IgD-negative memory B cell (primary cell): ENCODE measurements around the gene ZNF791. TPM values are rescaled to one million over a fixed set of nuclear protein-coding genes. Genes with fewer than 3 reads are reported as not detected.

ENCODE experiments used
- H3K27ac Mint-ChIP-seq, 3 donors: one replicate each; pipeline ENCODE4 v1.8.0; 2020 to 2022; ENCODE audit warnings: mild to moderate bottlenecking in 3 of 3, mixed read lengths in 3 of 3, moderate library complexity in 1 of 3
- H3K27me3 Mint-ChIP-seq: one replicate; pipeline ENCODE4 v1.8.0; 2021; ENCODE audit warnings: mixed read lengths
- H3K36me3 Mint-ChIP-seq: one replicate; pipeline ENCODE4 v1.8.0; 2020; ENCODE audit warnings: mild to moderate bottlenecking, mixed read lengths
- H3K4me1 Mint-ChIP-seq, 3 donors: one replicate each; pipeline ENCODE4 v1.8.0; 2020 to 2022; ENCODE audit warnings: mixed read lengths in 3 of 3, mild to moderate bottlenecking in 1 of 3
- H3K4me3 Mint-ChIP-seq, 4 donors: one replicate each; pipeline ENCODE4 v1.8.0; 2020 to 2022; ENCODE audit warnings: mild to moderate bottlenecking in 4 of 4, mixed read lengths in 4 of 4, moderate library complexity in 3 of 4
- H3K9me3 Mint-ChIP-seq, 3 donors: one replicate each; pipeline ENCODE4 v1.8.0; 2020 to 2021; ENCODE audit warnings: mixed read lengths in 3 of 3, mild to moderate bottlenecking in 1 of 3
- polyA plus RNA-seq: library from polyadenylated mRNA; unstranded; fragments of 300-500 nt; fragmentation: Illumina TruSeq; gene quantifications from one replicate; pipeline ENCODE4 v1.2.3, GENCODE V29; 2021

Gene ZNF791
- polyA plus RNA-seq, 1 donor from 2014 or later: 13.3 TPM

DNA sequence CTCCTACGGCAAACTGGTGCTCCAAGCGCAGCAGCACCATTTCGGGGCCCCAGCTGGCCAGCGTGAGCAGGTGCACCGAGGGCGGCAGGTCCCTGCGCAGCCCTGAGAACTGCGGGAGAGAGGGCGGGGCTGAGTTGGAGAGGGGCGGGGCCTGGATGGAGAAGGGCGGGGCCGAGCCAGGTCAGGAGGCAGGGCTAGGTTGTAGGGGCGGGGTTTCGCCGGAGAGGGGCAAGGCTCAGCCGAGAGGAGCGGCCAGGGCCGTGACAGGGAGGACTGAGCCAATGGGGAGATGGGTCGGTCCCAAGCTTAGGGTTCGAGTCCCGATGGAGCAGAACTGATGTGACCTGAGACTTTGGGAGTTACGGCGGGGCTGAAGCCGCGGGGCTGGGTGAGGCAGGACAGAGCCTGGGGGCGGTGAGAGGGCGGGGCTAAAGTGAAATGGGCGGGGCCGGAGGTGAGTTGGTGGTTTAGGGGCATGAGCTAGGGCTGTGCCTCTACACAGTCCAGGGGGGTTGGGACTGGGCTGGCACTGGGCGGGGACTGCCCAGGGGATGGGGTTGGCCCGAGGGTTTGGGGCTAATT, 36.9 kb downstream of the ZNF791 start:
- Mint-ChIP-seq H3K36me3 (no peaks in the 10 kb centered on the region), H3K27ac (no peak overlapping the region), H3K4me1 (peaks cover 0 to 2% (median 0%) of the 10 kb centered on the region in 3 donors), H3K9me3 (no peaks in the 10 kb centered on the region), H3K27me3 (no peaks in the 10 kb centered on the region), H3K4me3 (no peak overlapping the region)

DNA sequence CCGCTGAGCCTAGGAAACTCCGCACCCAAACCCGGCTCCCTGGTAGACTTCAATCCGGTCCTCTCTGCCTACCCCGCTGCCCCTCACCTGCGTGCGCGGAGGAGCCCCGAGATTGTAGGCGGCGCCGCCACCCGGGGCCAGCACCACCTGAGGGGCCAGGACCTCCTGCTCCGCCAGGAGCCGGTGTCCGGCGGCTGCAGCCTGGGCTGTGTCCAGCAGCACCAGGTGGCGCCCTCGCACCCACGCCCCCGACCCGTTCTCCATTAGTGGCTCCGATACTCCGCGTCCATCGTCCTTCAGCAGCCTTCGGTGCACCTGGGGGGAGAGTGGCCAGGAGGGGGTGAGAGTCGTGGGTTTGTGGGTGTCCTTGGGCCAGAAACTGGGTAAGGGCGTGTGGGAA, 37.4 kb downstream of the ZNF791 start:
- H3K9me3 Mint-ChIP-seq: no peaks in the 10 kb centered on the region

DNA sequence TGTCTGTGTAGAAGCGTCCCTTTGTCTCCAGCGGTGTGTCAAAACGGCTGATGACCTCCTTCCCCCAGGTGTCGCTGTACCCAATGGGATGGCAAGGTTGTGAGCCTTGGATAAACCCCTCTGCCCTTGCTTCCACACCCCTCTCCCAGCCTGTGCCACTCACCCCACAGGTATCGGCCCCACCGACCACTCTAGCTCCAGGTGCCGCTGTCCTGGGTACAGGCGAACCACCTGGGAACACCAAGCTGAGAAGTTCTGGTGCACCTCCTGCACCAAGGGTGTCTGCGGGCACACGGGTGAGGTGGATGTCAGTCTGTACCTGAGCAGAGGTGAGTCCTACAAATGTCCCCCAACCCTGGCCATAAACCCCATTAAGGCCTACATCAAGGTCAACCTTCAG, 39.2 kb downstream of the ZNF791 start:
- Mint-ChIP-seq H3K4me1 (peaks cover 0 to 2% (median 0%) of the 10 kb centered on the region in 3 donors), H3K36me3 (no peaks in the 10 kb centered on the region), H3K4me3 (no peak overlapping the region), H3K9me3 (no peaks in the 10 kb centered on the region), H3K27ac (no peak overlapping the region), H3K27me3 (no peaks in the 10 kb centered on the region)

More for the DNA sequence above, 37.4 kb downstream of the ZNF791 start:
- Mint-ChIP-seq H3K4me3 (no peak overlapping the region), H3K27me3 (no peaks in the 10 kb centered on the region), H3K4me1 (peaks cover 0 to 2% (median 0%) of the 10 kb centered on the region in 3 donors), H3K36me3 (no peaks in the 10 kb centered on the region), H3K27ac (no peak overlapping the region)

DNA sequence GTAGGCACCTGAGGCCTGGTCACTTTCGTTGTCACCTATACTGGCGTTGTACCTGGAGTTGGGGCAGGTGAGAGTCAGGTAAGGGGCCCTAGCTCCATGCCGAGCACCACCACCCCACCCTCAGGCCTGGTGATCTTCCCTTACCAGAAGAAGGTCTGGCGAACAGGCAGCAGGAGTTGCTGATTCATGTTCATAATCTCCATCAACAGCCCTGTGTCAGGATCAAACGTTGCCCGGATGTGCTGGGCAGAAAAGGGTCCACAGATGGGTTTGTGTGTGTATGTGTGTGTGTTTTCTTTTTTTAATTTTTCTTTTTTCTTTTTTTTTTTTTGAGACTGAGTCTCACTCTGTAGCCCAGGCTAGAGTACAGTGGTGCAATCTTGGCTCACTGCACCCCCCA, 41.5 kb downstream of the ZNF791 start:
- H3K27me3 Mint-ChIP-seq: no peaks in the 10 kb centered on the region

DNA sequence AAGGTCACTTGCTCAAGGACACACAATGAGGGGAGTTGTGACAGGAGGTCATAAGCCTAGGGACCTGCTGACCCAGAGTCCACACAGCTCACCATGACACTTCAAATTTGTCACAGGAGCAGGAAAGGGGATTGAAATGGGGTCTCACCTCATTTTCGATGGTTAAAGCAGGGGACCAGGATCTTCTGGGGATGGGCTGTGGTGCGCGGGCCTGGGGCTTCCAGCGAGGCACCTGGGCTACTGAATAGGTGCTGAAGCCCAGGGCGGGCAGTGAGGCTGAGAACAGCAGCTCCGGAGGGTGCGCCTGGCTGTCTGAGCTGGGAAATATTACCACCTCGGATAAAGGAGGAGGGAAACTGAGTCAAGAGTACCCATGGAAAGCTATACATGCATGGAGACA, 44.8 kb downstream of the ZNF791 start:
- no peaks in the 10 kb centered on the region for H3K9me3 Mint-ChIP-seq
- no peak overlapping the region for H3K4me3 Mint-ChIP-seq
- H3K27ac Mint-ChIP-seq: peak overlapping the region in 2 of 3 donors; percentile 80 to 82
- H3K36me3 Mint-ChIP-seq: peaks cover 12% of the 10 kb centered on the region
- H3K4me1 Mint-ChIP-seq: peaks cover 0 to 6% (median 0%) of the 10 kb centered on the region in 3 donors
- no peaks in the 10 kb centered on the region for H3K27me3 Mint-ChIP-seq

More for the DNA sequence above, 41.5 kb downstream of the ZNF791 start:
- H3K36me3 Mint-ChIP-seq: peaks cover 7% of the 10 kb centered on the region
- H3K4me3 Mint-ChIP-seq: no peak overlapping the region
- no peak overlapping the region for H3K27ac Mint-ChIP-seq
- no peaks in the 10 kb centered on the region for H3K9me3 Mint-ChIP-seq
- peaks cover 0 to 3% (median 0%) of the 10 kb centered on the region in 3 donors for H3K4me1 Mint-ChIP-seq

DNA sequence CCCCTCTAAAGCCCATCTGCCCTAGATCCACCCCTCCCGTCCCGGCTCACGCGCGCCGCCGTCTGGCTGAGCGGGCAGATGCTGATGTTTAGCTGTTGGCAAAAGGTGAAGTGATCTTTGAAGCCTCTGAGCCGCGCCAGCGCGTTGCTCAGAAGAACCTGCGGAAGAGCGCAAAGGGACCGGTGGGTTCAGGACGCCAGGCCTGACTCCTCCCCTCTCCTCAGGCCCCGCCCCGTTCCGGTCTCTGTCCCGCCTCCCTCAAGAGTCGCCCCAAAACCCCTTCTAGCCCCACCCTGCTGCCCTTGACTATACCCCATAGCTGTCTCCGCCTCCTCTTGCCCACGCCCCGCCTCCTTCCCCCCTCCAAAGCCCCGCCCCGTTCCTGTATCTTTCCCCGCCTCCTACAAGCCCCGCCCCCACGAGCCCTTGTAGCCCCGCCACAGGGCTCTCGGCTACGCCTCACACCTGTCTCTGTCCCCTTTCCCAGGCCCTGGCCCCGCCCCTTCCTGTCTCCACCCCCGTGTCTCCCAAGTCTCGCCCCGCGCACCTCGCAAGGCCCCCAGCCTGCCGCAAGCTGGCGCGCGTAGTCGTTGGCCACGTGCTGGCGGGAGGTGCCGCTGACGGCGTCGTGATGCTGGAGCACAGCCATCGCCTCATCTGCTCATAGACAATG, 46.3 kb downstream of the ZNF791 start:
- H3K9me3 Mint-ChIP-seq: no peaks in the 10 kb centered on the region
- H3K27me3 Mint-ChIP-seq: no peaks in the 10 kb centered on the region
- H3K4me3 Mint-ChIP-seq: no peak overlapping the region
- peaks cover 0 to 4% (median 0%) of the 10 kb centered on the region in 3 donors for H3K4me1 Mint-ChIP-seq
- peak overlapping the region in 1 of 3 donors; percentile 16 for H3K27ac Mint-ChIP-seq
- H3K36me3 Mint-ChIP-seq: peaks cover 12% of the 10 kb centered on the region

DNA sequence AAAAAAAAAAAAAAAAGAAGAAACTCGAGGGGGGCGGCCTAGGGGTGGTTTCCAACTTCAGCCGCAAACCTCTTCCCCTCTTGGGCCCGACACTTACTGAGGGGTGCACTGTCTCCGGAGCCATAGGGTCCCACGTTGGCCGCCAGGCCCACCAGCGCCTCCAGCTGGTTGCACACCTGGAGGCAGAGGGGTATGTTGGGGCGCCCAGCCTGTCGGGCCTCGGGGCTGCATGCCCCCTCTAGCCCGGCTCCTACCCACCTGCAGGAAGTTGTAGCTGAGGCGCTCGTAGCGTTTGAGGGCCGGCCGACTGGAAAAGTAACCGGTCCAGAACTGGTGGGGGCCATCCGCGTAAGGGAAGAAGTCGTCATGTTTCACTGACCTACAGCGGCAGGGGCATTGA, 47.2 kb downstream of the ZNF791 start:
- Mint-ChIP-seq H3K4me3 (no peak overlapping the region), H3K27me3 (no peaks in the 10 kb centered on the region), H3K9me3 (no peaks in the 10 kb centered on the region), H3K4me1 (peaks cover 0 to 4% (median 0%) of the 10 kb centered on the region in 3 donors), H3K36me3 (peaks cover 12% of the 10 kb centered on the region), H3K27ac (no peak overlapping the region)

DNA sequence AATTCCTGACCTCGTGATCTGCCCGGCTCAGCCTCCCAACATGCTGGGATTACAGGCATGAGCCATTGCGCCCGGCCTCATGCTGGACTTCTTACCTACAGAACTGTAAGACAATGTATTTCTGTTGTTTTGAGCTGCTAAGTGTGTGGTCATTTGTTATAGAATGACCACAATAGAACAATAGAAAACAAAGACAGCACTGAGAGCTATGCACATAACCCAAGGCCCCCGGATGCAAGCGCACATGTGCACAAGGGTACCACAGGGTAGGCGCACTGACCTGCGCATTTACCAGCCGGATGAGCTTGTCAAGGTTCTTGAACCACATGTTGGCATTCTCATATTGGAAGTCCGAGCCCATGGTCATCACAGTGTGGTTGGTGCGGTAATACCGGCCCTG, 50.3 kb downstream of the ZNF791 start:
- no peaks in the 10 kb centered on the region for H3K9me3 Mint-ChIP-seq
- no peaks in the 10 kb centered on the region for H3K27me3 Mint-ChIP-seq
- H3K4me3 Mint-ChIP-seq: peak overlapping the region in 1 of 4 donors; percentile 29
- peaks cover 6% of the 10 kb centered on the region for H3K36me3 Mint-ChIP-seq
- H3K27ac Mint-ChIP-seq: no peak overlapping the region
- H3K4me1 Mint-ChIP-seq: peaks cover 6 to 9% (median 7%) of the 10 kb centered on the region in 3 donors

DNA sequence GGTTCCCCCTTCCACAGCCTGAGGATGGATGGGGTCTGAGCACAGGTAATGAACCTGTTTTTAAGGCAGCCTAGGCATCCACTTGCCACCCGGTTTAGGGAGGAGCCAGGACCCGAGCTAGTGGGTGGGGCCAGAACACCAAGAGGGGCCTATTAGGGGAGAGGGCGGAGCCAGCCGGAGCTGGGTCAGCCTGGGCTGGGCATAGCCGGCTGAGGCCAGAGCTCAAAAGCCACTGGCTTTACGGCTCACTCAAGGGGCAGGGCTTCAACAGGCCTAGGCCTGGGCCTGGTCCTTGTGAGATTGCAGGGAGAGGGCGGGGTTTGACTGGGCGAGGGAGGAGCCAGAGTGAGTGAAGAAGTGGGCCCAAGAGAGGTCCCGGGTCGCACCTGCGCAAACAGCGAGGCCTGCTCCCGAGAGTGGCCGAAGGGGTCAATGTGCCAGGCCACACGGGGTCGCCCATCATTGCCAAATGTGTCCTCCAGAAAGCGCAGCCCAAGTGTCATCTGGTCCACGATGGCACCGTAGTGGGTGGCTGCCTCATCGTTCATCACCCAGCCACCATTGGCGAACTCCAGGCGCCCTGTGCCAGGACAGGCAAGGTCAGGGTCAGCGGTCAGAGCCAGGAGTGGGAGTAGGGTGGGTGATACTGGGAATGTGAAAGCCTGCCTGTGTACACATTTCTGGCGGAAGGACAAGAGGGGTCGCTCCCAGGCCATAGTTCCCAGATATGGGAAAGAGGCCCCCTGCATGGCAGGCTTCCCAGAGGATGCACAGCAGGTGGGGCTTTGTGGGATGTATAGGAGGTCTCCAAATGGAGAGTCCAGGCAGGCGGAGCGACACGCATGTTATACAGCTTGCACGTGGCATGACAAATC, 53.9 kb downstream of the ZNF791 start:
- peak overlapping the region; percentile 95 to 99 (median 98) for H3K27ac Mint-ChIP-seq
- peak overlapping the region; percentile 95 to 98 (median 96) for H3K4me3 Mint-ChIP-seq
- H3K36me3 Mint-ChIP-seq: peaks cover 5% of the 10 kb centered on the region
- no peaks in the 10 kb centered on the region for H3K9me3 Mint-ChIP-seq
- no peaks in the 10 kb centered on the region for H3K27me3 Mint-ChIP-seq
- H3K4me1 Mint-ChIP-seq: peaks cover 18 to 25% (median 18%) of the 10 kb centered on the region in 3 donors

DNA sequence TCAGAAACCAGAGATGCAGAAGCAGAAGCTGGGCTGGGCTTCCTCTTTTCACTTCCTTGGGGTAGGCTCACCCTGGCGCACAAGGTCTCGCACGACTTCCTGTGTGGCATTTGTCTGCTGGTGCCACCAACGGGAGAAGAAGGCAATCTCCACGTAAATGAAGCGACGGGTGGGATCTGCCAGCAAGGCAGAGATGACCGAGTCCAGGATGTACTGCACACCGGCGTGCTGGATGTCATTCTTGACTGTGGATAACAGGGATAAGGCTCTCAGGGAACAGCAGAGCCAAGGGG, 54.5 kb downstream of the ZNF791 start:
- Mint-ChIP-seq H3K27ac (peak overlapping the region; percentile 95 to 99 (median 98)), H3K9me3 (no peaks in the 10 kb centered on the region), H3K27me3 (no peaks in the 10 kb centered on the region), H3K4me1 (peaks cover 16 to 25% (median 19%) of the 10 kb centered on the region in 3 donors), H3K4me3 (peak overlapping the region; percentile 95 to 98 (median 96)), H3K36me3 (peaks cover 3% of the 10 kb centered on the region)

DNA sequence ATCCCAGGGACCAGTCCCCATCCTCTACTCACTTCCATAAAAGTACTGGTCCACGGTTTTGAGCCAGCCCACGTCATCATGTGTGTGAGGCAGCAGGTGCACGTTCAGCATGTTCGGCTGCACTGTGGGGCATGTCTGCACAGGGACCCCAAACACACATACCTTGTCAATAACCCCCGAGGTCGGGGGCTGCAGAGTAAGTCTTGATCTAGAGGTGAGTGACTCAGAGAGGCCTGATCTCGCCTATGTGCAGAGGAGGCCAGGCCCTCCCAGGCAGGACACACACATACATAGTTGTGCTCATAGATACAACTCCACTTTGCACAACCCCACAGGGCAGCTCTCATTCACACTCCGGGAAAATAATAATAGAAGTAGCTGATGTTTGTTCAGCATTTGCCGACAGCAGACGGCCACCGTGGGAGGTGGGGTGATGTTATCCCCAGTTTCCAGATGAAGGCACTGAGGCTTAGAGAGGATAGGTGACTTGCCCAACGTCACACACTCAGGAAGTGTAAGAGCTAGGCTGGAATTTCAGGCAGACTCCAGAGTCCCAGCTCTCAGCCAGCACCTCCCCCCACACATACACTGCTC, 55.0 kb downstream of the ZNF791 start:
- Mint-ChIP-seq H3K9me3 (no peaks in the 10 kb centered on the region), H3K4me1 (peaks cover 16 to 25% (median 19%) of the 10 kb centered on the region in 3 donors), H3K27me3 (no peaks in the 10 kb centered on the region), H3K4me3 (peak overlapping the region; percentile 95 to 98 (median 96)), H3K36me3 (no peaks in the 10 kb centered on the region), H3K27ac (peak overlapping the region; percentile 95 to 99 (median 98))

DNA sequence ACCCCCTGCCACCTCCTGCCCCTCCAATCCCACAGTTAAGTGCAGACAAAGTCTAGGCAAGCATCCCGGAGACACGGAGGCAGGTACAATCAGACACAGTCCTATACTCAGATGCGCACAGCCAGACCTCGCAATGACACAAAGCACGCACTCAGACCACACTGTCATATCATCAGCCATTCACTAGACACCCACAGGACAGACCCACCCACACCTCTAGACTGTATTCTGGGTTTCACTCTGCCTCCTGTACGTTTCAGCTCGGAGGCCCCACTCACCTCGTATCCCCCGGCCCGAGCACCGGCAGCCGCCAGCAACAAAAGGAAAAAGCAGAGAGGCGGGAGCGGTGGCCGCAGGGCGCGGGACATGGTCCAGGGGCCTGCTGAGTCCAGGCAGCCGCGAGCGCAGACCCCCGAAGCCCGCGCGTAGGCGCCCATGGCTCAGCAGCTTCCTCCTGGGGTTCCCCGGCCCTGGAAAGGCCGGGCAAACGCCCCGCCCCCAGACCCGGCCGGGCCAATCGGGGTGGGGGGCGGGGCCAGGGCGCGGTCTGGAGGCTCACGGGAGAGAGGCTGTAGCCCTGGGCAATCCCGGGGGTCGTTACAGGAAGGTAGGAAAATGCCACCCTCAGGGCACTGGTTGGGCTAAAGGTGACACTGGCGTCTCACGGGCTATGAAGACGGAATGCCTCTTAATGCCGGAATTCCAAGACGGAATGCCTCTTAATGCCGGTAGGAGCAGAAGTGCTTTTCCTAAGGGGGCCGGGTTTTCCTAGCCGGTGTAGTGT, 55.7 kb downstream of the ZNF791 start, which contains the start of the genes MAN2B1 and WDR83:
TSS of gene MAN2B1 (minus strand) at position 478 of the 784 bp plus-strand sequence. CDS start at position 437, 41 bp downstream.
TSS of gene WDR83 (plus strand) at position 543 of the 784 bp plus-strand sequence. CDS start 2,984 bp downstream, outside the sequence.
- Mint-ChIP-seq H3K4me1 (peaks cover 16 to 25% (median 19%) of the 10 kb centered on the region in 3 donors), H3K27ac (peak within 1 kb of the TSS; percentile 95 to 99 (median 98)), H3K36me3 (no peaks in the 10 kb centered on the region), H3K9me3 (no peaks in the 10 kb centered on the region), H3K4me3 (peak within 1 kb of the TSS; percentile 95 to 98 (median 96)), H3K27me3 (no peaks in the 10 kb centered on the region)

DNA sequence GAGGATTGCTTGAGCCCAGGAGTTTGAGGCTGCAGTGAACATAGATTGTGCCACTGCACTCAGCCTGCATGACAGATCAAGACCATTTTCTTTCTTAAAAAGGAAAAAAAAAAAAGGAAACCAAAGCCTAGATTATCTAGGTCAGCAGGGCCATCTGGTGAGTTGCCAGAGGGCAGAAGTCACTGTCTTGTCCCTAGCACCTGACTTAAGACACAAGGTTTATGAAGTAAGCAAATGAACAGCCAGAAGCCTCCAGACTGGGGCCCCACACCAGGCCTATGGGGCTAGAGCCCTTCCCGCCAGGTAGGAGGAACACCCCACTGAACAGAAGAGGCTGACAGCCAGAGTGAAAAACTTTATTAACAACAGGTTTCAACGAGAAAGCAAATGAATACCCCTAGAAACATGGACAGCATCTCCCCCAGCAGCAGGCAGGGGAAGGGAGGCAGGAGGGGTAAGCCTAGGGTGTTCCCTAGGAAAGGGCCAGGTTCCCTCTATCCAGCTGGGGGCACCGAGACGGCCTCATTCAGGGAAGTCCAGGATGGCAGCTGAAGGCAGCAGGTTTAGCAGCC, 57.1 kb downstream of the ZNF791 start:
- Mint-ChIP-seq H3K4me1 (peaks cover 19 to 28% (median 19%) of the 10 kb centered on the region in 3 donors), H3K27me3 (no peaks in the 10 kb centered on the region), H3K27ac (peak overlapping the region in 2 of 3 donors; percentile 46 to 99), H3K4me3 (peak overlapping the region; percentile 95 to 100 (median 96)), H3K9me3 (no peaks in the 10 kb centered on the region), H3K36me3 (no peaks in the 10 kb centered on the region)

DNA sequence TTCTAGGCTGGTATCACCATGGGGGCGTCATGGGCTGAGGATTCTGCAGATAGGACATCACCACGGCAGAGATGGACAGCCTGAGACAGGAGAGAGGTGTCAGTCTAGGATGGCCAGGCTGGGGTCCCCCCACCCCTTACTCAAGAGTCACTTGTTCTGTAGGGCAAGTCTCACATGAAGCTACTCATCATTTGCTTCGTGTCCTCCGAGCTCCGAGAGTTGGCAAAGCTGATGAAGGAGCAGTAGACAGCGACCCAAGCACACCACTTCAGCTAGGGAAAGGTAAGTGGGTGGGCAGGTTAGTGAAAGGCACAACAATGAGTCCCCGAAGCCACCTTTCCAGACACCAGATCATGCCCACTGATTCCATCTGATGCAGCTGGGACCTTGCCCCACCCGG, 57.6 kb downstream of the ZNF791 start:
- Mint-ChIP-seq H3K4me1 (peaks cover 19 to 28% (median 19%) of the 10 kb centered on the region in 3 donors), H3K27me3 (no peaks in the 10 kb centered on the region), H3K4me3 (peak overlapping the region; percentile 95 to 100 (median 97)), H3K27ac (peak overlapping the region; percentile 99 to 100 (median 100)), H3K36me3 (no peaks in the 10 kb centered on the region), H3K9me3 (no peaks in the 10 kb centered on the region)
